GM19238 (cell line): ENCODE results near the gene GPR82.
"Not testable (repeated sequence)": the region's sequence is repeated elsewhere in the genome, so short reads cannot be mapped to it uniquely, and the experiment has no call there.

ENCODE experiments used
- DNase-seq: peaks from one replicate; pipeline ENCODE4 v3.0.0; 2011; ENCODE audit warnings: low spot score; ENCODE audit not compliant: insufficient read length

Gene GPR82, protein sequence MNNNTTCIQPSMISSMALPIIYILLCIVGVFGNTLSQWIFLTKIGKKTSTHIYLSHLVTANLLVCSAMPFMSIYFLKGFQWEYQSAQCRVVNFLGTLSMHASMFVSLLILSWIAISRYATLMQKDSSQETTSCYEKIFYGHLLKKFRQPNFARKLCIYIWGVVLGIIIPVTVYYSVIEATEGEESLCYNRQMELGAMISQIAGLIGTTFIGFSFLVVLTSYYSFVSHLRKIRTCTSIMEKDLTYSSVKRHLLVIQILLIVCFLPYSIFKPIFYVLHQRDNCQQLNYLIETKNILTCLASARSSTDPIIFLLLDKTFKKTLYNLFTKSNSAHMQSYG

DNA sequence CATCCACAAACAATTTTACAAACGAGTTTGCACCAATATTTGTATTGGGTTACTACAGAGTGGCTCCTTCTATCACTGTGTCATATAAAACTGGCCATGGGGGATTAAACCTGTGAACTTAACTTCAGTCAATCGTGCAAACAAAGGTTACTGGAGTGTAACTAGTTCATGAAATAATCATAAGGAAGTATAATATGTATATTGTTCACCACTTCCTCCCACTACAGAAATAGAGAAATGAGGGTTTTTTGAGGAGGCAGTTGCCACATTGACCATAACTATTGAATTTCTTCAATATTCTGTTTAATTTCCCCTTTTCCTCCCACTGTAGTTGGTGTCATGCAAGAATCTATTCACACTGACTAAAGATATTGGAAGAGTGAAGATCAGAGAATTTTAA is at the start of gene GPR82:
TSS of gene GPR82 (plus strand) at position 356 of the 400 bp plus-strand sequence. CDS start 2,846 bp downstream, outside the sequence.
- no peak for DNase-seq

DNA sequence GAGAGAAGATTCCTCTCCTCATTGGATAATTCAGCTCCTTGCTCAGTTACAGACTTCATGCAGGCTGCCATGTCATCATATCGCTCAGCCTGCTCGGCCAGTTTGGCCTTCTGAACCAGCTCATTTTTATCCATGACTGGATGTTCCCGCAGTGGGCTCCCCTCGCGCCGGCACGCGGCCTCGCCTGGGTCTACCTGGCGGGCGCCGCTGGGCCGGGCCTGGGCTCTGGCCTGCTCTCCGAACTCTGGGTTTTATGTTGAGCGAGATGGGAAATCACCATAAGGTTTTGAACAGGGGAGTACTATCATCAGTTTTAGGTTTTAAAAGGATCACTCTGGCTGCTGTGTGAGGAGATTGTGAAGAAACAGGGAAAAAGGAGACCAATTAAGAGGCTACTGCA is 47.6 kb upstream of the GPR82 start:
- DNase-seq, result not testable (repeated sequence)

DNA sequence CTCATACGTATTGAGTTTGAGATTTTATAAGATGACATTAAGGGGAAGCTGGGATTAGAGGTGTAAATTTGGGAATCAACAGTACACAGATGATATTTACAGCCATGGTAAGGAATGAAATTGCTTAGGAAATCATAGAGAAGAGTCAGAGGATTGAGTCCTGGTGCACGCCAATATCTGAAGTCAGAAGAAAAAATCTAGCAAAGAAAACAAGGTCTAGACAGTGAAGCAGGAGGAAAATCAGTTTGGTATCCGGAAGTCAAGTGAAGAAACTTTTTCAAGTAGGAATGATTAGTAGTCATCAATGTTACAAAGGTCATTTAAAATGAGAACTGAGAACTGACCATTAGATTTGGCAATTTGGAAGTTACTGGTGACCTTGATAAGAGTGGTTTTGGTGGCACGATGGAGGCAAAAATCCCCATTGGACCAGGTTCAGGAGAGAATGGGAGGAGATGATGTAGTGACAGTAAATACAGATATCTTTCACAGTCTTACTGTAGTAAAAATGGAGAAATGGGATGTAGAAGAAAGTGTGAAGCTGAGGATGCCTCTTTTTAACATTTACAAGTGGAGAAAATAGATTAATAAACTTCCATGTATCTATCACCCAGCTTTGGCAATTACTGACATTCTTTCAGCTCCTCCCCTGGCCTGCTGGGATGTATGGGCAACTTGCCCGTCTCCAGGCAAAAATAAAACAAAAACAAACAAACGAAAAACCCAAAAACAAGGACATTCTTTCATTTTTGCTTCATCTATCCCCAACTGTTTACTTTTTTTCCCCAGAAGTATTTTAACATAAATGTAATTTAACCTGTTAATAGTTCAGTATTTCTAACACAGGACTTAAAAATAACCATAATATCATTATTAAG is 46.6 kb upstream of the GPR82 start:
- DNase-seq, result no peak

DNA sequence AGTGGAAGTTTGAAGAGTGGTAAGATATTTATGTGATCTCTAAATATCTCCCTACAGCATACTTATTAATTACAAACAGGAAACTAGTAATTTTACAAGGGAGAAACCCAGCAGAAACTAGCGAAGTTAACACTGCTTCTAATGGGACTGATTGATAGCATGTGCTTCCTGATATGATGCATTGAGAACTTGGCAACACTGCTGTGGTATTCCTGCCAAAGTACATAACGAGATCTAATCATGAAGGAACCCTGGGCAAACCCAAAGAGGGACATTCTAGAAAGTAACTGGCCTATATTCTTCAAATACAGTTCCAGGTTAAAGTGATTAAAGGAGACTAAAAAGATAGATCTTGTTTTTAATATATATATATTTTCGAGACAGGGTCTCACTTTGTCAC is 39.8 kb upstream of the GPR82 start:
- no peak for DNase-seq

DNA sequence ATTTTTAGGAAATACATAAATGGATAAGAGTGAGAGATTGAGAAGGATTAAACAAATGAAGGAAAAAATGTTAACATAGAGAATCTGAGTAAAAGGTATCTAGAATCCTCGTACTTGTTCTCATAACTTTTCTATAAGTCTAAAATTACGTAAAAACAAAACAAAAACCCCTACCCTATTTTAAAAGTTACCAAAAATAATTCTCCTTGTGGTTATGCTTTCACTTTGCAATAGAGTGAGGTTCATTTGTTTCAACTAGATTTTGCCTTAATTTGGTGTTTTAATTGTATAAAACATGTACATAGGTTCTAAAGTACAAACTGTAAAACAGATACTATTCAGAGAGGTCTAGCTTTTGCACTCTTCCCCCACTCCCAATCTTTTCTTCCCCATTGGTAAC is 39.0 kb upstream of the GPR82 start:
- no peak for DNase-seq

DNA sequence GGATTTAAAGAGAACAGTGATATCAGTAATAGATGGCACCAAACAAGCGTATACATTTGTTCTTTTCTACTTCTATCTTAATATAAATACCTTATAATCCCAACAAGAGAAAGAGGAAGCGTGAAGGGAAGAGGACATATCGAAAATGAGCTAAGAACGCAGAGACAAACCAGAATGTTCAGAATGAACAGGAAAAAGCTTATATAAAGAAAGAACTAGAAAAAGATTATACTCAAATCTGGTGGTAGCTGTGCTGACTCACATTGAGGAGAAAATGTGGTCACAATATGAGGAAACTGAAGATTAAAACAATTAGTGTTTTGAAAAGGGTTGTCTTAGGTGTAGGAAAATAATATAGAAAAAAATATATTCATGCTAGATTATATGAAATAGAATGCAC is 37.2 kb upstream of the GPR82 start:
- no peak for DNase-seq

DNA sequence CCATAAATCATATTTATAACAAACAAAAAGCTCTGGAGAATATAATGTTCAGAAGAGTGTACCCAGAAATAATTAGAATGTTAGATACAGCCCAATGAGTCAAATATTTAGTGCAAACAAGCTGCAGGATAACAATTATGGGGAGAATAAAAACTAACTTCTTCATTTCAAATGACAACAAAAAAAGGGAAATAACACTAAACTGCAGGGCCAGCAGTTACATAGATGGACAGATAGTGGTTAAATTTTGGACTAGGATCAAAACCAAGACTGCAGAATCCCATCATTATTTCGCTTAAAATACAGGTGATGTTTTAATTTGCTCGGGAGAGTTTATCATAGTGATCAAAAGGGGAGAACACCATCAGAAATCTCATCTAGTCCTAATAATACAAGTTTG is 35.8 kb upstream of the GPR82 start:
- DNase-seq, result no peak

DNA sequence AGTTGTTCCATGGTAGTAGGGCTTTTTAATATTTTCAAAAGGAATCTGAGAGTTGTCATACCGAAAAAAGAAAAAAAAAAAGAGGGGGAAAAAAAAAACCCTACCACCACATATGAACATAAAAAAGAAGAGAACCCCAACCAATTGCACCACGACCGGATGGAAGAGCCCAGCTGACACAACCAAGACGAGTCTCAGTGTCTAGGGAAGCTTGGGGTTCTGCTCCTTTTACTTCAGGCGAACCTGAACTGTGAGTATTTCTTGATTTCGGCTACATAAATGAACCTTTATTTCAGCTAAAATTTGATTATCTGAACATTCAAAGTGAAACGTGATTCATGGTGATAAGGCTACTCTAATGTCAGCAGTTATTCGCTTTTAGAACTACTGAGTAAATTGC is 35.1 kb upstream of the GPR82 start, which contains the start of gene GPR34:
TSS of gene GPR34 (plus strand) at position 139 of the 400 bp plus-strand sequence. CDS start 6,661 bp downstream, outside the sequence.
- no peak for DNase-seq

DNA sequence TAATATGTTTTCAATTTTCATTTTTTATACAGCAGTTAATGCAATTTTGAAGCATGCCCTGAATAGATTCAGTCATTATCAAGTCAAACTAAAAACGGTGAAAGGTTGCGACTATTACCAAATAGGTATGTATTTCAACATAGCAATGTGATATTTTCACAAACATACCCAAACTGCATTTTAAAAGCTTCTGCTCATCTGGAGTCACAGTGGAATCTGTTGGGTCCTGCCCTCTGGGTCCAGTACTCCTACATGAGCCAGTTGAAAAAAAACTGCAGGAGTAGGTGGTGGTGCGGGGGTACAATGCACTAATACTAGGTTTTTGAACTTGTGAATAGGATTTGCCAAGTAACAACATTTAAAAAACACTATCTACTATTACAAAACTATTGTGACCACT is 34.3 kb upstream of the GPR82 start:
- DNase-seq, result no peak

DNA sequence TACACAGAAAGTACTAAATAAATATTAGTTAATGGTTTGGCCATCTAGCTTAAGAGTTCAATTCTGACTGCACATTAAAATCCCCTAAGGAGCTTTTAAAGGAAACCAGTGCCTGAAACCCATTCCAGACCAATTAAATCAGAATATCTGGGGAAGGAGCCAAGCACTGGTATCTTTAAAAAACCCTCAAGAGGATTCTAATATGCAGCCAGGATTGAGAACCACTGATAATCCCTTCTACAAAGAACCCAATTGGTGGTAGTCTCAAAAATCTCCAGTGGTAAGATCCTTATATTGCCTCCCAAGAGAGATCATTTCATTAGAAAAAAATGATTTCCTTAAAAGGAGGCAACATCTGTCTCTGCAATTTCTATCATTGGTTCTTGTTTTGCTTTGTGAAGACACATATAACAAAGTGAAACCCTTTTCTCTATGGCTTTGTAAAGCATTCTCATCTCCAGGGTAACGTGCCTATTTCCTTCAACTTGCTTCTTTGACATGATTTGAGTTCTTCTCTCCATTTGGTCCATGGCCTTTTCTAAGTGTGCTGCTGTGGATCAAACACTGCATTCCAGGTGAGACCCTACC is 31.7 kb upstream of the GPR82 start:
- no peak for DNase-seq

DNA sequence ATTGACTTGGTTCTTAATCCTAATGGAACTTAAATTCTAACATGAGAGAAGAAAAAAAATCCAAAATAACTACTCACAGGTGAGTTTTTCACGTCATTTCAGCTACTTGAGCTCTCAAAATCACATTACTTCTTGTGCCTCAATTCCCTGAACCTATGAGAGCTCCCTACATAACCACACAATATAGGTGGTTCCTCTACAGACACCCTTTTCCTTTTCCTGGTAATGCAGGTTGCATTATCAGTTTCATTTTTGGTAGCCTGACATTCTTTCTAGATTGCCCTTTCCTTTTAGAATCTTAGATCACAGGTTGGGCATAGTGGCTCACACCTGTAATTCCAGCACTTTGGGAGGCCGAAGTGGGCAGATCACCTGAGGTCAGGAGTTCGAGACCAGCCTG is 31.0 kb upstream of the GPR82 start:
- no peak for DNase-seq

DNA sequence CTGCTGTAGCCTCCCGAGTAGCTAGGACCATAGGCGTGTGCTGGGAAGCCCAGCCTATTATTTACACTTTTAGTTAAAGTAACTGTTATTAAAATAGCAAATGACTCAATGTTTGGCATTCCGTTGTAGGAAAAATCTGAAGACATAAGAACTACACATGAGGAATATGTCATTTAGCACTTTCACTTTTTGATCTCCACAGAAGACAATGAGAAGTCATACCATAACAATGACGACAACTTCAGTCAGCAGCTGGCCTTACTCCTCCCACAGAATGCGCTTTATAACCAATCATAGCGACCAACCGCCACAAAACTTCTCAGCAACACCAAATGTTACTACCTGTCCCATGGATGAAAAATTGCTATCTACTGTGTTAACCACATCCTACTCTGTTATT is 28.6 kb upstream of the GPR82 start:
- DNase-seq, result no peak

DNA sequence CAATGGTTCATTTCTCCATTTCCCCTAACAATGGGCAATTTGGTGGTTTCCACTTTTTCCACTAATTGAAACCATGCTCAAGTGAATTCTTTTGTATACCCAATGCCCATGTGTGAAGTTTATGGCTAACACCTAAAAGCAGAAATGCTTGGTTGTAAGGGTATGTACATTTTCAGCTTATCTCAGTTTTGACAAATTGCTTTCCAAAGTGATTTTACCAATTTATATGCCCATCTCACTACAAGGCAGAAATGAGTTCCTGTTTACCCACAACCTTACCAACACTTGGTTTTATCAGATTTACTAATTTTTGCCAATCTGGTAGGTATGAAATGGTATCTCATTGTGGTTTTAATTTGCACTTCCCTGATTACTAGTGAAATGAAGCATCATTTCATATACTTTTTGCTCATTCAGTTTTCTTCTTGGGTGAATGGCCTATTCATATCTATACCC is 20.4 kb upstream of the GPR82 start:
- DNase-seq, result no peak

DNA sequence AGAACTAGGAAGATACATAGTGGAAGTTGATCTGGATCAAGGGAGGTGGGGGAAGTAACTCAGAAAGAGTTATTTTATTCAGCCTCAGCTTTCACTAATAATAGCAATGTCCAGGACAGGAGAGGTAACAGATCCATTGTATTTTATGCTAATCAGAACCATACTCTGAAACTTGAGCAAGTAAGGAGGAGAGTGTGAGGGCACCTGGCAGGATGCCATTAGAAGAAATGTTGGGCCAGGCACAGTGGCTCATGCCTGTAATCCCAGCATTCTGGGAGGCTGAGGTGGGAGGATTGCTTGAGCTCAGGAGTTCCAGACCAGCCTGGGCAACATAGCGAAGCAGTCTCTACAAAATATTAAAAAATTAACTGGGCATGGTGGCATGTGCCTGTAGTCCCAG is 18.9 kb upstream of the GPR82 start:
- no peak for DNase-seq

DNA sequence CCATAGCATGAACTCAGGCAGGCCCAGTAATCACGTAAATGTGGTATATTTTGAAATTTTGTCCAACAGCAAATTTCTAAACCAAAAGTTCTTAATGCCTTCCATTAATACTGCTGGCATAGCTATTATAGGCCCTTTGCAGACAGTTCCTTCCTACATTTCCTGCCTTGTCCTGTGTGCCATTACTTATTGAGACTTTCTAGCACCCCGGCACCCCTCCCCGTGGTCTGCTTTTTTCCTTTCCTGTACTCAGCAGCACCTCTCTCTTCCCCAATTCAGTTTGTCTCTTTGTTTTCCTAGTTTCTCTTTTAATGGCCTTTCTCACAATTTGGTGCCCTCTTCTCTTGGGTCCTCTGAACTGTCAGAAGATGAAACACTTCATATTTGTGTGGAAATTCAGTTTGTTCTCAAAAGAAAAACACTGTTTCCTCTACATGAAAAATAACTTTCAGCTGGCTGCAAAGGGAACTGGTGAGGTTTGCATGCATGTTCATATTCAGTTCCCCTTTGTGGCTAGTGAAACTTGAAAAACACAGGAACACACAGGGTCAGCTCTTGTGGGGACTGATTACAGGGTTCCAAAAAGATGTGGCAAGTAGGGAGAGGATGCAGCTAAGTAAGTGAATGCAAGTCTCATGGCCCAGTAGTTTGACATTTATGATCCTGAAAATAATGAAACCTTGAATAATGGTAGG is 18.2 kb upstream of the GPR82 start:
- DNase-seq, result peak; percentile 10

DNA sequence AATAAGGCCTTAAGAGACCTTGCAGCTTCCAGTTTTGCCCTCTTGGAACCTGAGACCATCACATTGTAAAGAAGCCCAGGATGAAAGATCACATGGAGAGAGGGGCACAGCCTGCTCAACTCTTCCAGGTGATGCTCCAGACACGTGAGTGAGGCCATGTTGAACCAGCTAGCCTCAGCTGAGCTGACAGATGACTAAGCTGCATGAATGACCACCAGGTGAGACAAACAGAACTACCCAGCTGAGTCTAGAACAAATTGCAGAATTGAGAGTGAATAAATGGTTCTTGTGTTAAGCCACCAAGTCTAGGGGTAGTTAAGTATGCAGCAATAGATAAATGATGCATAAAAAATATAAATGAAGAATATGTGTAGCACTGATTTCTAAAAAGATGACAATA is 16.8 kb upstream of the GPR82 start:
- DNase-seq, result no peak

DNA sequence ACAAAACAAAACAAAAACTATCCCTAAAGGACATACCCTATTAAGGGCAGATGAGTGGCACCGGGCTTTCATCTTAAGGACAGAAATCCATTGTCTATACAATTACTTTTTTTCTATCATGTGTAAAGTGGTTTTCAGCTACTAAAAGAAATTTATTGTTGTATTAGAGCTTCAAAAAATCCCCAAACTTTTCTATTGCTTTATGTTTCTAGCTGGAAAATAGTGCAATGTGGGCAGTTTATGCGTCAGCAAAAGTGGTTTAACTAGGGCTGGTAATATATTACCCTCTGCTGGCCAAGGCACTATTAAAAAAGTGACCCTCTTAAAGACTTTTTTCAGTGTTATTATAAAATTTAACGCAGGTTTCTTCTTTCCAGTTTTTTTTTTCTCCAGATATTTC is 15.5 kb upstream of the GPR82 start:
- DNase-seq, result no peak

DNA sequence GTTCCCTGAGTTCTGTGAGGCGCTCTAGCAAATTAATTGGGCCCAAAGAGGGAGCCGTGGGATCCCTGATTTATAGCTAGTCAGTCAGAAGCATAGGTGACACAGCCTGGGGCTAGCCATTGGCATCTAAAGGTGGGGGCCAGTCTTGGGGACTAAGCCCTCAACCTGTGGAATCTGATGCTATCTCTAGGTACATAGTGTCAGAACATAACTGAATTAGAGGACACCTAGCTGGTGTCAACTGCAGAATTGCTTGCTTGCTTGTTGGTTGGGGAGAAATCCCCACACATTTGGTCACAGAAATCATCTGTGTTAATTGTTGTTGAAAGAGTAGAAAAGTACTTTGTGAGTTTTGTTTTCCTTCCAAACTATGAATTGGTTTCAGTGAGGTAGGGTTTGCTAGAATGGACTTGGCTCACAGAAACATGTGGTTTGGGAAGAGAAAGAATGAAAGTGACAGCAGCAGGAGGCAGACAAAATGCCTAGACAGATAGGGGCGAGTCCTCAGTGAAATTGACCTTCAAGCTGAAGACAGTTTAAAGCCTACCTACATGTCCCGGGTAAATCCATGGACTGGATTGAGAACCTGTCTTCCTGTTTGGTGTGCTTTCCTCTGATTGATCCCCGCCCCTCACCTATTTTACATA is 12.8 kb upstream of the GPR82 start:
- no peak for DNase-seq

DNA sequence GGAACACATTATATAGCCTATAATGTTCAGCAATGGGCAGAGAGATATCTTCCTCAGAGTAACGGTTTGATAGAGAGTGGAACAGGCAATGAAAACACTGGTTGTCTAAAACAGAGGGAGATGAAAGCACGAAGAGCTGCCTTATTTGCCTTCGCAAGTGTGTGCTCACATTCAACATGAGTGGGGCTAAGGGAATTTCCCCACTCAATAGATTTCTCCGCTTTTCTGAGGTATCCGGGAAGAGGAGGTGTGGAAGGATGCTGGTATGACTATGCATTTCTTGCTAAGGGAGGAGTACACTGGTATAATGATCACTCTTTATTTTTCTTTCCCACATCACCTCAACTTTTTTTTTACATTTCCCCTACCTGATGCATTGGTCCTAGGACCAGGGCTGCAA is 7.8 kb upstream of the GPR82 start:
- DNase-seq, result no peak

DNA sequence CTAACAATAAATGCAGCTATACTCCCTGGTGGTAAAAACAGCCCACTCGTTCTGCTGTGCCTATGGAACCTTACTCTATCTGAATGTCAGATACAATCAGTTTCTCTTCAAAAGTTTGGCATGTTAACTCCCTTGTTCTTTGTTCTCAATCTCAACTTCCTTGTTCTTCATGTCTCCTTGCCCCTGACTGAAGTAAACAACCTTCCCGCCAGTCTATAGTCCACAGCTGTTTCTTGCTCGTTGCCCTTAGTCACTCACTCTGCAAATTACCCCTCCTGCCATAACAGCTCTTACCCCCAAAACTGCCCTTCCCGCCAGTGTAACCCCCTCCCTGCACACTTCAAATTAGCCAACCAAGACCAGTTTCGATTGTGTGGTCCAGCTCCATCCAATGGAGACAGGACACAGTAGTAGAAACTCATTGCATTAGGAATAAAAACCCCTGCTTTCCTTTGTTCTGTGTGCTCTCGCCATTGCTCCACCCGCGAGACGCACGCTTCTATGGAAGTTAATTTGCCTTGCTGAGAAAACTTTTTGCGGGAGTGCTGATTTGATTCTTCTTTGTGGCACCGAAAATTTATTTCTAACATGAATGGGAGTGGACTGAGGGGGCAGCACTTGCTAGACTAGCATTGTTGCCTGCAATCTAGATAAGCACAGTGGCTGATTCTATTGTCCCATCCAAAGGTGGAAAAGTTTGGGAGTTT is 7.1 kb upstream of the GPR82 start:
- no peak for DNase-seq
